Keratinocyte (primary cell): ENCODE results near the gene ADCY4. TPM values are rescaled to one million over a fixed set of nuclear protein-coding genes. Genes with fewer than 3 reads are reported as not detected.

ENCODE experiments used
- DNase-seq: peaks from one replicate; pipeline ENCODE4 v3.0.0-alpha.2; 2011; ENCODE audit warnings: low read depth, missing footprints, low spot score
- FAIRE-seq: peaks from 2 replicates; lab custom pipeline; 2011; peaks lifted over from hg19 to GRCh38; lab: Jason Lieb, UNC
- H2AFZ ChIP-seq: 2 replicates; pipeline ENCODE4 v1.6.0; 2012; ENCODE audit warnings: low read length, control low read depth, inconsistent platforms; ENCODE audit not compliant: control insufficient read depth
- H3K27ac ChIP-seq: 2 replicates; pipeline ENCODE4 v1.5.1; 2011; ENCODE audit warnings: low read length; ENCODE audit not compliant: control insufficient read depth, insufficient read depth
- H3K27me3 ChIP-seq: 3 replicates; pipeline ENCODE4 v1.6.0; 2011; ENCODE audit warnings: low read length; ENCODE audit not compliant: control insufficient read depth, insufficient read depth; ENCODE audit errors: extremely low read depth
- H3K36me3 ChIP-seq, 2 experiments: 2 replicates in 1 of 2; 3 replicates in 1 of 2; pipeline ENCODE4 v1.5.1; 2011; ENCODE audit warnings: low read length in 2 of 2, mild to moderate bottlenecking in 1 of 2; ENCODE audit not compliant: control insufficient read depth in 2 of 2, insufficient read depth in 2 of 2; ENCODE audit errors: extremely low read depth in 1 of 2
- H3K4me1 ChIP-seq: 3 replicates; pipeline ENCODE4 v1.5.1; 2011; ENCODE audit warnings: low read length; ENCODE audit not compliant: control insufficient read depth, insufficient read depth; ENCODE audit errors: extremely low read depth
- H3K4me2 ChIP-seq: 3 replicates; pipeline ENCODE4 v1.6.0; 2011; ENCODE audit warnings: low read depth, low read length; ENCODE audit not compliant: control insufficient read depth, insufficient read depth; ENCODE audit errors: extremely low read depth
- H3K4me3 ChIP-seq, 3 experiments: fragments of 200-600 bp in 1 of 3; sonication (generic) in 1 of 3; 2 replicates in 2 of 3; 3 replicates in 1 of 3; pipeline ENCODE4 v1.5.1; 2011 to 2016; ENCODE audit warnings: low read length in 3 of 3, mild to moderate bottlenecking in 3 of 3, control low read depth in 2 of 3, inconsistent platforms in 1 of 3, low read depth in 1 of 3, mixed read lengths in 1 of 3, mixed run types in 1 of 3, moderate library complexity in 1 of 3; ENCODE audit not compliant: control insufficient read depth in 2 of 3, insufficient read depth in 2 of 3; ENCODE audit errors: extremely low read depth in 1 of 3
- H3K79me2 ChIP-seq: 2 replicates; pipeline ENCODE4 v1.6.0; 2012; ENCODE audit warnings: low read length; ENCODE audit not compliant: control insufficient read depth, insufficient read depth
- H3K9ac ChIP-seq: 3 replicates; pipeline ENCODE4 v1.6.0; 2011; ENCODE audit warnings: low read length; ENCODE audit not compliant: control insufficient read depth, insufficient read depth; ENCODE audit errors: extremely low read depth
- H3K9me1 ChIP-seq: 3 replicates; pipeline ENCODE4 v1.6.0; 2011; ENCODE audit warnings: low read length; ENCODE audit not compliant: control insufficient read depth, insufficient read depth; ENCODE audit errors: extremely low read depth
- H3K9me3 ChIP-seq: 2 replicates; pipeline ENCODE4 v1.5.1; 2012; ENCODE audit warnings: low read depth, low read length; ENCODE audit not compliant: control insufficient read depth
- H4K20me1 ChIP-seq: 3 replicates; pipeline ENCODE4 v1.6.0; 2011; ENCODE audit warnings: low read length; ENCODE audit not compliant: control insufficient read depth, insufficient read depth; ENCODE audit errors: extremely low read depth
- CTCF ChIP-seq, 3 experiments: IDR thresholded peaks in 1 of 3; conservative IDR thresholded peaks in 1 of 3; optimal IDR thresholded peaks in 1 of 3; 2 replicates in 2 of 3; 3 replicates in 1 of 3; pipeline versions ENCODE3 to v1.5.1; 2011; ENCODE audit warnings: low read length in 3 of 3, mild to moderate bottlenecking in 3 of 3, moderate library complexity in 2 of 3, control low read depth in 1 of 3, inconsistent platforms in 1 of 3; ENCODE audit not compliant: insufficient read depth in 2 of 3; ENCODE audit errors: extremely low read depth in 1 of 3
- EZH2 ChIP-seq: IDR thresholded peaks from one replicate; pipeline ENCODE4 v1.6.1; 2012; ENCODE audit warnings: inconsistent platforms, mild to moderate bottlenecking, low read length, moderate library complexity
- dilution Hi-C: fragments of 300-500 bp; cut with MboI; formaldehyde crosslinking; loops from one replicate; pipeline ENCODE4 v1.7.0; 2020; ENCODE audit warnings: low sequenced_read_pairs; ENCODE audit not compliant: extremely low pct_ligation_motif_present
- polyA plus RNA-seq, 5 experiments: library from polyadenylated mRNA; depleted of rRNA in 3 of 5; stranded (reverse) in 3 of 5; stranded (forward) in 1 of 5; unstranded in 1 of 5; fragments of >200 nt; gene quantifications; 1 replicate in 1 of 5; 2 replicates in 3 of 5; 3 replicates in 1 of 5; pipeline versions ENCODE4 v1.2.1 to v1.2.3, GENCODE V29; 2011 to 2012; ENCODE audit warnings: missing spikeins in 2 of 5, low read depth in 1 of 5, low replicate concordance in 1 of 5

The ADCY4 gene
- polyA plus RNA-seq, 1 donor (not counting 4 experiments of a cell fraction or from before 2014, with no cell fraction given) = 0.21 TPM

GRCh38 chr14:24342889-24343288, 8.0 kb upstream of the ADCY4 start:
- DNase-seq (no peak), FAIRE-seq (no peak)
- H3K27ac ChIP-seq = no peak overlapping the region
- TF ChIP-seq CTCF (optimal IDR thresholded peaks at IDR 0.05 in 1 of 3, IDR thresholded peaks at IDR 0.05 in 1 of 3, conservative IDR thresholded peaks at IDR 0.05 in 1 of 3; ENCODE audit: extremely low read depth in 1 of 3, insufficient read depth in 2 of 3, low read length in 3 of 3) (no peak), EZH2 (no peak)
- no peaks in the 10 kb centered on the region for H3K9me3 ChIP-seq
- peaks cover 7% of the 10 kb centered on the region for H3K4me1 ChIP-seq
- H3K79me2 ChIP-seq = no peaks in the 10 kb centered on the region
- H3K9ac ChIP-seq = no peak overlapping the region
- no peak overlapping the region for H3K4me3 ChIP-seq
- no peak overlapping the region for H2AFZ ChIP-seq
- no peaks in the 10 kb centered on the region for H3K36me3 ChIP-seq
- no peak overlapping the region for H3K4me2 ChIP-seq
- no peaks in the 10 kb centered on the region for H4K20me1 ChIP-seq
- peaks cover 3% of the 10 kb centered on the region for H3K27me3 ChIP-seq
- no peaks in the 10 kb centered on the region for H3K9me1 ChIP-seq
- dilution Hi-C loops = no loop called here

- FAIRE-seq = no peak
- Histone ChIP-seq H2AFZ (no peak overlapping the region), H3K9ac (no peak overlapping the region), H4K20me1 (no peaks in the 10 kb centered on the region), H3K4me2 (no peak overlapping the region), H3K27me3 (peaks cover 3% of the 10 kb centered on the region), H3K9me1 (no peaks in the 10 kb centered on the region), H3K9me3 (no peaks in the 10 kb centered on the region), H3K4me1 (peaks cover 7% of the 10 kb centered on the region), H3K36me3 (peaks cover 0 to 2% of the 10 kb centered on the region in 2 experiments), H3K79me2 (no peaks in the 10 kb centered on the region), H3K4me3 (no peak overlapping the region), H3K27ac (no peak overlapping the region)
- TF ChIP-seq EZH2 (no peak), CTCF (optimal IDR thresholded peaks at IDR 0.05 in 1 of 3, IDR thresholded peaks at IDR 0.05 in 1 of 3, conservative IDR thresholded peaks at IDR 0.05 in 1 of 3; ENCODE audit: extremely low read depth in 1 of 3, insufficient read depth in 2 of 3, low read length in 3 of 3) (no peak)
- DNase-seq = no peak
- dilution Hi-C loops = no loop called here
Observed at GRCh38 chr14:24340606-24341005, 5.7 kb upstream of the ADCY4 start.
